Ishikawa (cell line): ENCODE data around the gene NAA20.

ENCODE experiments used
- CEBPB ChIP-seq: IDR thresholded peaks from 2 replicates; pipeline ENCODE4 v1.6.1; 2012
- CREB1 ChIP-seq: IDR thresholded peaks from 2 replicates; pipeline ENCODE4 v1.6.1; 2012; ENCODE audit warnings: low read depth
- EGR1 ChIP-seq: IDR thresholded peaks from 2 replicates; pipeline ENCODE4 v1.6.1; 2012
- EP300 ChIP-seq: IDR thresholded peaks from 2 replicates; pipeline ENCODE4 v1.6.1; 2012; ENCODE audit warnings: borderline replicate concordance
- FOXM1 ChIP-seq: IDR thresholded peaks from 2 replicates; pipeline ENCODE4 v1.6.1; 2012; ENCODE audit warnings: low read depth, borderline replicate concordance
- MAX ChIP-seq: IDR thresholded peaks from 2 replicates; pipeline ENCODE4 v1.6.1; 2012
- NFIC ChIP-seq: IDR thresholded peaks from 2 replicates; pipeline ENCODE4 v1.6.1; 2012
- RAD21 ChIP-seq: IDR thresholded peaks from 2 replicates; pipeline ENCODE4 v1.6.1; 2012; ENCODE audit warnings: low read depth
- REST ChIP-seq: IDR thresholded peaks from 2 replicates; pipeline ENCODE4 v1.6.1; 2012; ENCODE audit warnings: low read depth, mild to moderate bottlenecking
- TAF1 ChIP-seq: IDR thresholded peaks from 2 replicates; pipeline ENCODE4 v1.6.1; 2012; ENCODE audit warnings: low read depth, mild to moderate bottlenecking
- TCF12 ChIP-seq: IDR thresholded peaks from 2 replicates; pipeline ENCODE4 v1.6.1; 2012; ENCODE audit warnings: low read depth
- TEAD4 ChIP-seq: IDR thresholded peaks from 2 replicates; pipeline ENCODE4 v1.6.1; 2012
- USF1 ChIP-seq: IDR thresholded peaks from 2 replicates; pipeline ENCODE4 v1.6.1; 2012
- YY1 ChIP-seq: IDR thresholded peaks from 2 replicates; pipeline ENCODE4 v1.6.1; 2012; ENCODE audit warnings: low read depth
- ZBTB7A ChIP-seq: IDR thresholded peaks from 2 replicates; pipeline ENCODE4 v1.6.1; 2012; ENCODE audit warnings: low read depth

The NAA20 gene

GRCh38 chr20:20073801-20074371, 56.7 kb downstream of the NAA20 start:
- TF ChIP-seq CEBPB = no peak
- no peak for TF ChIP-seq TAF1
- no peak for TF ChIP-seq ZBTB7A
- TF ChIP-seq CREB1 = no peak
- no peak for TF ChIP-seq FOXM1
- no peak for TF ChIP-seq YY1
- TF ChIP-seq RAD21 = no peak
- no peak for TF ChIP-seq USF1
- TF ChIP-seq REST = no peak
- no peak for TF ChIP-seq EP300
- no peak for TF ChIP-seq NFIC
- TF ChIP-seq MAX = no peak
- no peak for TF ChIP-seq EGR1
- TF ChIP-seq TCF12 = no peak

GRCh38 chr20:20075032-20075431, 57.9 kb downstream of the NAA20 start:
- TF ChIP-seq EP300 (no peak), TEAD4 (no peak), TAF1 (no peak), NFIC (no peak), USF1 (no peak), ZBTB7A (no peak), MAX (no peak), YY1 (no peak)

- TF ChIP-seq CEBPB = no peak
- no peak for TF ChIP-seq TCF12
- no peak for TF ChIP-seq EGR1
- TF ChIP-seq TAF1 = no peak
- no peak for TF ChIP-seq REST
- TF ChIP-seq EP300 = no peak
Observed at GRCh38 chr20:20076297-20077065, 59.3 kb downstream of the NAA20 start.

GRCh38 chr20:20078041-20078440, 60.9 kb downstream of the NAA20 start:
- TF ChIP-seq CEBPB = no peak
- TF ChIP-seq FOXM1 = no peak
- TF ChIP-seq REST = no peak
- TF ChIP-seq YY1 = no peak
- TF ChIP-seq NFIC = no peak
- no peak for TF ChIP-seq MAX
- no peak for TF ChIP-seq ZBTB7A
- no peak for TF ChIP-seq RAD21
- no peak for TF ChIP-seq EP300
- TF ChIP-seq USF1 = no peak
- no peak for TF ChIP-seq TAF1
- TF ChIP-seq CREB1 = no peak
- TF ChIP-seq TEAD4 = no peak
- TF ChIP-seq TCF12 = no peak
- TF ChIP-seq EGR1 = no peak
